Vagina (tissue), 2 donors: ENCODE measurements around the gene GDPD4.

Experiments used
- POLR2A ChIP-seq, 2 donors: fragments of 450-650 bp; IDR thresholded peaks; one replicate each; pipeline ENCODE4 v1.6.1; 2017; ENCODE audit warnings: antibody characterized with exemption in 2 of 2, mild to moderate bottlenecking in 2 of 2, moderate library complexity in 2 of 2
- POLR2AphosphoS5 ChIP-seq, 2 donors: sonication (generic); formaldehyde crosslinking; IDR thresholded peaks; one replicate each; pipeline ENCODE4 v1.9.0; 2017; ENCODE audit warnings: antibody characterized with exemption in 2 of 2, mild to moderate bottlenecking in 2 of 2, low read depth in 1 of 2; ENCODE audit not compliant: insufficient read depth in 1 of 2
- TF ChIP-seq, protein P1 (sequence below), 3 experiments: fragments of 450-650 bp in 2 of 3; fragments of 200-600 bp in 1 of 3; sonication (generic) in 1 of 3; IDR thresholded peaks; one replicate each; pipeline ENCODE4 v1.5.1; 2017 to 2019; ENCODE audit warnings: antibody characterized with exemption in 3 of 3, mild to moderate bottlenecking in 2 of 3, moderate library complexity in 2 of 3

DNA sequence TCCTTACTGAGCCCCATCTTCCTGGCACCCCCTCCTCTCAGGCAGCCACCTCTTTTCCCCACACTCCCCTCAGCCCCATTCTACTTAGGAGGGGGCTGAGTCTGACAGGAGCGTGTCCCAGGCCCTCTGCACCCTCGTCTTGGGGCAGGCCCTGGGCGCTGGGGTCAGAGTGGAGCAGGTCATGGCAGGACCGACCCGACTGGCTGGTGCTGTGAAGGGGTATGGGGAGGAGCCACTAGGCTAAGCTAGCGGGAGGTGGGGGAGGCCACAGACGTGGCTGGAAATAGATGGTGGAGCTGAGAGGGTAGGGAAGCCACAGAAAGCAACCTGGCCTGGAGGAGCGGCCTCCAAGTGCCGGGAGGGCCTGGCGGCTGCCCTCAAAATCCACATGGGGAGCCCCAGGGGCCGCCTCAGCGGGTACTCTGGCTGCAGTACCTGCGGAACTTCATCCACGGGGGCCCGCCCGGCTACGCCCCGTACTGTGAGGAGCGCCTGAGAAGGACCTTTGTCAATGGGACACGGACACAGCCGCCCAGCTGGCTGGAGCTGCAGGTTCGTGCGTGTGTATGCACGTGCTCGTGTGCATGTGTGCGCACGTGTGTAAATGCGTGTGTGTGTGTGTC lies 111.8 kb downstream of the GDPD4 start:
- TF ChIP-seq, protein P1, sequence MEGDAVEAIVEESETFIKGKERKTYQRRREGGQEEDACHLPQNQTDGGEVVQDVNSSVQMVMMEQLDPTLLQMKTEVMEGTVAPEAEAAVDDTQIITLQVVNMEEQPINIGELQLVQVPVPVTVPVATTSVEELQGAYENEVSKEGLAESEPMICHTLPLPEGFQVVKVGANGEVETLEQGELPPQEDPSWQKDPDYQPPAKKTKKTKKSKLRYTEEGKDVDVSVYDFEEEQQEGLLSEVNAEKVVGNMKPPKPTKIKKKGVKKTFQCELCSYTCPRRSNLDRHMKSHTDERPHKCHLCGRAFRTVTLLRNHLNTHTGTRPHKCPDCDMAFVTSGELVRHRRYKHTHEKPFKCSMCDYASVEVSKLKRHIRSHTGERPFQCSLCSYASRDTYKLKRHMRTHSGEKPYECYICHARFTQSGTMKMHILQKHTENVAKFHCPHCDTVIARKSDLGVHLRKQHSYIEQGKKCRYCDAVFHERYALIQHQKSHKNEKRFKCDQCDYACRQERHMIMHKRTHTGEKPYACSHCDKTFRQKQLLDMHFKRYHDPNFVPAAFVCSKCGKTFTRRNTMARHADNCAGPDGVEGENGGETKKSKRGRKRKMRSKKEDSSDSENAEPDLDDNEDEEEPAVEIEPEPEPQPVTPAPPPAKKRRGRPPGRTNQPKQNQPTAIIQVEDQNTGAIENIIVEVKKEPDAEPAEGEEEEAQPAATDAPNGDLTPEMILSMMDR (IDR thresholded peaks at IDR 0.05) = no peak
- TF ChIP-seq POLR2A (IDR thresholded peaks at IDR 0.05) (no peak), POLR2AphosphoS5 (IDR thresholded peaks at IDR 0.05; ENCODE audit: insufficient read depth in 1 of 2, low read depth in 1 of 2) (no peak)
